GM12873 (cell line): ENCODE measurements around the gene MADCAM1.

Experiments
- TF ChIP-seq, protein P1 (sequence below): IDR thresholded peaks from 2 replicates; pipeline ENCODE4 v1.5.1; 2012; ENCODE audit warnings: low read depth, mild to moderate bottlenecking, moderate library complexity, low read length, control low read depth; ENCODE audit not compliant: insufficient read depth; ENCODE audit errors: missing control alignments

MADCAM1 gene

DNA sequence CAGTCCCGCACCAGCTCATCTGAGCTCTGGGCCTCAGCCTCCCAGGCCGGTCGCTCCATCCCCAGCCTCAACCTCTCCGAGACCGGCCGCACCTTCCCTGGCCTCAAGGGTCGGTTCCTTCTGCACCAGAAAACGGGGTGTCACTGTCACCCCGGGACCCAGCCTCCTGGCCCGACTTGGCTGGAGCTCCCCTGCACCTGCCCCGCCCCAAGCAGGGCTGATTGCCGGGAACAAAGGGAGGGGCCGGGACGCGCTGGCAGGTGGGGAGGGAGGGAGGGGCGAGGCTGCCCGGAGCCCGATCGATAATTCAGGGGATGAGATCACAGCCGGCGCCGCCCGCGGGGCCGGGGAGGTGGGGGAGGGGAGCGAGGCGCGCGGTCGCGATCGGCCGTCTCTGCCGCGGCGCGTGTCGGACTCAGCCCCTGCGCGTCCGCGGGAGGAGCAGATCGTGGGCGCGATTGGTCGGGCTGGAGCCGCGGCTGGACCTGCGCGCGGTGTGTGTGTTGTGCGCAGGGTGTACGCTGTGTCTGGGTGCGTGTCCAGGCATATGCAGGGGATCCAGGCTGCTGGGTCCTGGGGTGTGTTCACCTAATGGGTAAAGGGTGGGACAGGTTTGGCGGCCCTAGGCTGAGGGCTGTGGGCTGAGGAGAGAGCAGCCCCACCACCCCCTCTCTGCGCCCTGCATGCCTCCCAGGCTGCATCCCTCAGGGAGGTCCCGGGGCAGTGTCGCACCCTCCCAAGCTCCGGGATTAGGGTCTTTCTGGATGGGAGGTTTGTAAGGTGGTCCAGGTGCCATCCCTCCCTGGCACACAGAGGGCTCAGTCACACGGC lies 34.4 kb upstream of the MADCAM1 start:
- TF ChIP-seq, protein P1, sequence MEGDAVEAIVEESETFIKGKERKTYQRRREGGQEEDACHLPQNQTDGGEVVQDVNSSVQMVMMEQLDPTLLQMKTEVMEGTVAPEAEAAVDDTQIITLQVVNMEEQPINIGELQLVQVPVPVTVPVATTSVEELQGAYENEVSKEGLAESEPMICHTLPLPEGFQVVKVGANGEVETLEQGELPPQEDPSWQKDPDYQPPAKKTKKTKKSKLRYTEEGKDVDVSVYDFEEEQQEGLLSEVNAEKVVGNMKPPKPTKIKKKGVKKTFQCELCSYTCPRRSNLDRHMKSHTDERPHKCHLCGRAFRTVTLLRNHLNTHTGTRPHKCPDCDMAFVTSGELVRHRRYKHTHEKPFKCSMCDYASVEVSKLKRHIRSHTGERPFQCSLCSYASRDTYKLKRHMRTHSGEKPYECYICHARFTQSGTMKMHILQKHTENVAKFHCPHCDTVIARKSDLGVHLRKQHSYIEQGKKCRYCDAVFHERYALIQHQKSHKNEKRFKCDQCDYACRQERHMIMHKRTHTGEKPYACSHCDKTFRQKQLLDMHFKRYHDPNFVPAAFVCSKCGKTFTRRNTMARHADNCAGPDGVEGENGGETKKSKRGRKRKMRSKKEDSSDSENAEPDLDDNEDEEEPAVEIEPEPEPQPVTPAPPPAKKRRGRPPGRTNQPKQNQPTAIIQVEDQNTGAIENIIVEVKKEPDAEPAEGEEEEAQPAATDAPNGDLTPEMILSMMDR, result no peak

DNA sequence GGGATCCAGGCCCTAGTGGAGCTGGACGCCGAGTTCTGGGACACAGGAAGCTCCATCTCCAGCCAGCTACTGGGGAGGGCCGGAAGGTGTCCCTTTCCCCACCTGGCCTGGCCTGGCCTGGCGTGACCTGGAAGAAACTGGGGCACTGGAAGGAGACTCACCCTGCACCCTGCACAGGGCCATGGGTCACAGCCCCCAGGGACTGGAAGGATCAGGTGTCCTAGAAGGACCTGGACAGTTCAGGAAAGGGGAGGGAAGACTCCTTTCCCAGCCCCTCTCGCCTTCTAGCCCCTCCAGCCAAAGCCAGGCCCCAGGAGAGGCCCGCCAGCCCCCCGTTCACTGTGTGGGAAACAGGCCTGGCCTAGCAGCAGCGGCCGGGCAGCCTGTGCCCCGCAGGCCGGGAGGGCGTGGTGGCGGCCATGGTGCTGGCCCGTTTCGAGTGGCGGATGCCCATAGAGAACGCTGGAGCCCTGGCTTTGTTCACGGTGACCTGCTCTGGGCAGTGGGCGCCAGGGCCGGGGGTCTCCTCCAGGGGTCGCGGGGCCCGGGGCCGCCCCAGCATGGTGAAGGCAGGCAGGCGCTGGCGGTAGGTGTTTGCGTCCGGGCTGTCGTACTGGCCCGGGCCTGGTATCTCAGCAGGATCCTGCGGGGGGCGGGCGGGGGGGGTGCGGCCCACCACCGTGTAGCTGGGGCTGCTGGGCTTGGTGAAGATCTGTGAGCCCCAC lies 32.6 kb upstream of the MADCAM1 start:
- TF ChIP-seq, protein P1, result no peak

DNA sequence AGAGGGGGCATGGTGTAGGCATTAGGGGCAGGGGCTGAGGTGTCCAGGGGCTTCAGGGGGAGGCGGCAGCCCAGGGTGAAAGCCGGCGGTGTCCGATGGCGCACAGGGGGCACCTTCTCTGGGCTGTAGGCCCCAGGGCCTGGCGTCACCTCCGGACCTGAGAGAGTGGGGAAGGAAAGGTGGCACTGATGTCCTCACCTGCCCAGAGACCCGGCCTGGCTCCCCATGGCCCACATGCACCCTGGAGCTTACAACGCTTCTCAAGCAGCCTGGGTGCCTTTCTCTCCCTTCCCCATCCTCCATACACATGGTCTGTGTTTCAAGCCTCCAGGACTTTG lies 32.1 kb upstream of the MADCAM1 start:
- TF ChIP-seq, protein P1, result no peak

DNA sequence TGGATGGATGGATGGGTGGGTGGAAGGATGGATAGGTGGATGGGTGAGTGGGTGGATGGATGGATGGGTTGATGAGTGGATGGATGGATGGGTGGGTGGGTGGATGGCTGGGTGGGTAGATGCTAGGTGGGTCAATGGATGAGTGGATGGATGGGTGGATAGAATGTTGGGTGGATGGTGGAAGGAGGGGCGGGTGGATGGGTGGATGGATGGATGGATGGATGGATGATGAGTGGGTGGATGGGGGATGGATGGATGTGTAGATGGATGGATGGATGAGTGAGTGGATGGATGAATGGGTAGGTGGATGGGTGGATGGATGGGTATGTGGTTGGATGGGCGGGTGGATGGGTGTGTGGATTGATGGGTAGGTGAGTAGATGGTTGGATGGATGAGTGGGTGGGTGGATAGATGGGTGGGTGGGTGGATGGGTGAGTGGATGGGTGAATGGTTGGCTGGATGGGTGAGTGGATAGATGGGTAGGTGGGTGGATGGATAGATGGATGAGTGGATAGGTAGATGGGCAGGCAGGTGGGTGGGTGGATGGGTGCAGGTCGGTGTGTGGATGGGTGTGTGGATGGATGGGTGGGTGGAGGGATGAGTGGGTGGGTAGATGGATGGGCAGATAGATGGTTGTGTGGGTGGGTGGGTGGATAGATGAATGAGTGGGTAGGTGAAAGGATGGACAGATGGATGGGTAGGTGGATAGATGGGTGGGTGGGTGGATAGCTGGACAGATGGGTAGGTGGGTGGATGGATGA lies 31.1 kb upstream of the MADCAM1 start:
- TF ChIP-seq, protein P1, result no peak

DNA sequence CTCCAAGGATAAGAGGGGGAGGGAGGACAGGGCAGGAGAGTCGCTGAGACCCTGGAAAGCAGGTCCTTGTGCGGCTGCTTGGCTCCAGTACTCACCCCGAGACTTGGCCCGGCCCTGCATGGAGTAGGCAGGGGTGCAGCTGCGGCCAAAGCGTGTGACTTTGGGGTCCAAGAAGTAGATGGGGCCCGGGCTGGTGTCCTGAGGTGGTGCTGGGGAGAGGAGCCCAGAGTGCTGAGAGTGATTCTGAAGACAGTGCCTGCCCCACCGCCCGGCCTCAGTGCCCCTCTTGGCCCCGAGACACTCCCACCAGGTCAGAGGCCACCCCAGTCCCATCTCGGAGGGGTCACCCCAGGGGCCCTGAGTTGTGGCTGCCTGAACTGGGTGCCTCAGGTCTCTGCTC lies 28.7 kb upstream of the MADCAM1 start:
- TF ChIP-seq, protein P1, result no peak

DNA sequence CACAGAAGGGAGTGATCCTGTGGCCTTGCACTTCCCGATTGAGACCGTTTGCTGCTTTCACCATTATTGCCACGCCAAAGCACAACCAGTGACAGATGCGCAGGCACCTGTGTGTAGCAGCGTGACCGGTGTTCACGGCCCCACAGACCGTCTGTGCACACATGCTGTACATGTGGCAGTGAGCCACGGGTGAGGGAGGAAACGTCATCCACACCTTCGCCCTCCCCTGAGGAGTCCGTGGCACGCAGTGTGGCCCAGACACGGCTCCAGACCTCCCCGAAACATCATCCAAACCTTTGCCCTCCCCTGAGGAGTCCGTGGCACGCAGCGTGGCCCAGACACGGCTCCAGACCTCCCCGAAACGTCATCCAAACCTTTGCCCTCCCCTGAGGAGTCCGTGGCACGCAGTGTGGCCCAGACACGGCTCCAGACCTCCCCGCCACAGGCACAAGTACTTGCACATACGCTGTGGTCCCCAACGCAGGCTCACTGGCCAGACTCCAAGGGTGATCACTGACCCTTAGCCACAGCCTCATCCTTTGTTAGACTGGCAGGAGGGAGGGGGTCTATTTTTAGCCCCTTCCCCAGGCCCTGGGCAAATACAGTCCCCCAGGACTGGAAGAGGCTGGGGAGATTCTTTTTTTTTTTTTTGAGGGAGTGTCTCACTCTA lies 27.6 kb upstream of the MADCAM1 start:
- TF ChIP-seq, protein P1, result no peak

DNA sequence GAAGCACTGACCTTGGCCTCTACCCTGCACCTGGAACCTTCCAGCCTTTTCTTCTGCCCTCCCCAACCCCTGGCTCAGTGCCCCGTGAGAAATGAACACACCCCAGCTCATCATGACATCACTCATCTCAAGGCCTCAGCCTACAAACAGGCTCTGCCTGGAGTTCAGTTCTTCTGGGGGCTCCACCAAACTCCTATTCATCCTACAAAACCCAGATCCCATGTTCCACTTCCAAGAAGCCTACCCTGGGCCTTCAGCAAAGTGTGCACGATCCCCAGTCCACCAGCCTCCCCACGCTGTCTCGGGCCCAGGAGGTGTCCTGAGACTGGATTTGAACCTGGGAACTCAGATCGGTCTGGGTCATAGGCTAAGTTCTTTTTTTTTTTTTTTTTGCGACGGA lies 26.5 kb upstream of the MADCAM1 start:
- TF ChIP-seq, protein P1, result no peak
